Aortic smooth muscle cell (primary cell): ENCODE data around the gene MPHOSPH8. TPM values are rescaled to one million over a fixed set of nuclear protein-coding genes. Genes with fewer than 3 reads are reported as not detected.

ENCODE experiments used
- total RNA-seq: library from RNA; depleted of rRNA; stranded (reverse); fragments of >200 nt; gene quantifications from 2 replicates; pipeline ENCODE4 v1.2.3, GENCODE V29; 2014

The MPHOSPH8 gene
- 19.8 and 20.1 TPM in 2 replicates for total RNA-seq

DNA sequence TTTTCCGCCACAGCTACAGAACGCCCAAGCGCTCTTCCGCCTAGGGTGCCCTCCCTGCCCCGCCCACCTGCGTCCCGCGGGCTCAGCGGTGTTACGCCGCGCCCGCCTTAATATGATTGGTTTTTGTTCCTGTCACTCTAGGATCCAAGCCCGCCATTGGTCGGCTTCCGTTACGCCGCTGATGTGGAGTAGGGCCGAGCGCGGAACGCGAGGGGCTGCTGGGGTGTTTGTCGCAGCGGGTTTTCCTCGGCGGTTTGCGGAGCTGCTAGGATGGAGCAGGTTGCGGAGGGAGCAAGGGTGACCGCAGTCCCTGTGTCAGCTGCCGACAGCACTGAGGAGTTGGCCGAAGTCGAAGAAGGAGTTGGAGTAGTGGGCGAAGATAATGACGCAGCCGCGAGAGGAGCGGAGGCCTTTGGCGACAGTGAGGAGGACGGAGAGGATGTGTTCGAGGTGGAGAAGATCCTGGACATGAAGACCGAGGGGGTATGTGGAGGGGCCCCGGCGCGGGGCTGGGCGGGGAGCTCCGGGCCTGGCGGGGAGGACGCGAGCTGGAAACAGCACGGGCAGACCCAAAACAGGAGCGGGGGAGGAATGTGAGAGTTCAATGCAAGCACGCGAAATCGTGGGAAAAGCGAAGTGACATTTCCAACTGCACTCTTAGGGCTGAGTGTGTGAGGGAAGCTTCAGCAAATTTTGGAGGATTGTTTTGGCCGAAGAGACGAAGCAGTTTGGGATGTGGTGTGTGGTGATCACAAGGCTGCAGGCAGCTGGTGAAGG is at the start of gene MPHOSPH8:
TSS of gene MPHOSPH8 (plus strand) at position 181 of the 777 bp plus-strand sequence. CDS start at position 271, 90 bp downstream.

Other genes starting within 250 kb of the MPHOSPH8 start
- not detected in 2 replicates for gene TPTE2, start 72.1 kb upstream of the MPHOSPH8 start, total RNA-seq
- gene PSPC1, start 149.3 kb downstream of the MPHOSPH8 start, total RNA-seq: 48.7 and 50.8 TPM in 2 replicates
- 10.3 and 14.2 TPM in 2 replicates for gene ZMYM5, start 230.0 kb downstream of the MPHOSPH8 start, total RNA-seq